C4-2B (cell line): ENCODE data around the gene DHRS3.

Source experiments
- CTCF ChIP-seq: fragments of 450-650 bp; conservative IDR thresholded peaks from 2 replicates; pipeline ENCODE4 v1.5.1; 2017; ENCODE audit warnings: mild to moderate bottlenecking
- ZFX ChIP-seq: fragments of 450-650 bp; IDR thresholded peaks from 2 replicates; pipeline ENCODE4 v1.6.1; 2017

GRCh38 chr1:12568009-12568767 lies 49.8 kb downstream of the DHRS3 start:
- no peak for TF ChIP-seq CTCF
- TF ChIP-seq ZFX = no peak
